GM12875 (cell line): ENCODE measurements around the gene KRTAP5-4.

ENCODE experiments used
- H3K4me3 ChIP-seq: one replicate; pipeline ENCODE4 v1.5.1; 2011; ENCODE audit warnings: low read depth, low read length, control low read depth
- CTCF ChIP-seq: IDR thresholded peaks from 2 replicates; pipeline ENCODE4 v1.5.1; 2011; ENCODE audit warnings: low read depth, mild to moderate bottlenecking, control low read depth, inconsistent platforms, low read length, moderate library complexity, borderline replicate concordance; ENCODE audit not compliant: insufficient read depth

The KRTAP5-4 gene

GRCh38 chr11:1631066-1631568 is 9.2 kb upstream of the KRTAP5-4 start:
- no peak for TF ChIP-seq CTCF
- H3K4me3 ChIP-seq, result no peak overlapping the region

GRCh38 chr11:1630271-1630670 is 8.3 kb upstream of the KRTAP5-4 start:
- no peak overlapping the region for H3K4me3 ChIP-seq
- TF ChIP-seq CTCF, result no peak

- no peak for TF ChIP-seq CTCF
- no peak within 1 kb of the TSS for H3K4me3 ChIP-seq
Observed at GRCh38 chr11:1629326-1630185, 7.6 kb upstream of the KRTAP5-4 start, which contains the start of gene KRTAP5-5. Gene KRTAP5-5, plus strand, starts transcription at chr11:1629775. Its CDS starts 66 bp downstream, at chr11:1629841.

GRCh38 chr11:1628506-1629325 is 6.8 kb upstream of the KRTAP5-4 start:
- peak; percentile 96 for TF ChIP-seq CTCF
- no peak overlapping the region for H3K4me3 ChIP-seq

- TF ChIP-seq CTCF, result no peak
- no peak overlapping the region for H3K4me3 ChIP-seq
Observed at GRCh38 chr11:1625541-1625940, 3.6 kb upstream of the KRTAP5-4 start.

GRCh38 chr11:1624621-1625020 is 2.7 kb upstream of the KRTAP5-4 start:
- no peak overlapping the region for H3K4me3 ChIP-seq
- TF ChIP-seq CTCF, result no peak

GRCh38 chr11:1623716-1624115 is 1.8 kb upstream of the KRTAP5-4 start:
- H3K4me3 ChIP-seq, result no peak overlapping the region
- no peak for TF ChIP-seq CTCF
